GM19468 (cell line): ENCODE measurements around the gene ASIC4.

Experiments used
- ATAC-seq: cut with Tn5 transposase; IDR thresholded peaks from one replicate; pipeline ENCODE4 v1.9.1; 2021; ENCODE audit warnings: mild to moderate bottlenecking, moderate library complexity, moderate number of reproducible peaks; ENCODE audit not compliant: unreplicated experiment; ENCODE audit errors: extremely low read depth

Gene ASIC4

GRCh38 chr2:219512524-219513216 is 1.6 kb upstream of the ASIC4 start:
- ATAC-seq: no peak

GRCh38 chr2:219513787-219514186 is 495 bp upstream of the ASIC4 start:
- ATAC-seq: no peak

GRCh38 chr2:219514836-219515235 is 554 bp downstream of the ASIC4 start:
- no peak for ATAC-seq

GRCh38 chr2:219515874-219516629 is 1.8 kb downstream of the ASIC4 start:
- no peak for ATAC-seq

GRCh38 chr2:219516888-219517287 is 2.6 kb downstream of the ASIC4 start:
- no peak for ATAC-seq

- no peak for ATAC-seq
Observed at GRCh38 chr2:219517954-219518778, 3.9 kb downstream of the ASIC4 start.

GRCh38 chr2:219519526-219519916 is 5.2 kb downstream of the ASIC4 start:
- no peak for ATAC-seq

- ATAC-seq: no peak
Observed at GRCh38 chr2:219520079-219520478, 5.8 kb downstream of the ASIC4 start.

GRCh38 chr2:219521066-219521880 is 7.0 kb downstream of the ASIC4 start:
- no peak for ATAC-seq

- ATAC-seq: no peak
Observed at GRCh38 chr2:219522111-219523030, 8.1 kb downstream of the ASIC4 start.

GRCh38 chr2:219523031-219523671 is 8.9 kb downstream of the ASIC4 start:
- ATAC-seq: no peak

- ATAC-seq: no peak
Observed at GRCh38 chr2:219524817-219525216, 10.5 kb downstream of the ASIC4 start.

- ATAC-seq: no peak
Observed at GRCh38 chr2:219525533-219526232, 11.4 kb downstream of the ASIC4 start.

GRCh38 chr2:219526320-219527075 is 12.2 kb downstream of the ASIC4 start:
- ATAC-seq: no peak

- no peak for ATAC-seq
Observed at GRCh38 chr2:219527076-219527394, 12.8 kb downstream of the ASIC4 start.

GRCh38 chr2:219527472-219527871 is 13.2 kb downstream of the ASIC4 start:
- ATAC-seq: no peak
